Gastroesophageal sphincter (tissue), 4 donors: ENCODE data around the gene LIX1. TPM values are rescaled to one million over a fixed set of nuclear protein-coding genes. Genes with fewer than 3 reads are reported as not detected.
"Not testable (repeated sequence)": the region's sequence is repeated elsewhere in the genome, so short reads cannot be mapped to it uniquely, and the experiment has no call there.

ENCODE experiments used
- ATAC-seq: fragments of 150-250 bp; one replicate; pipeline ENCODE4 v1.9.1; 2016; ENCODE audit warnings: mild to moderate bottlenecking, moderate library complexity
- H3K27ac ChIP-seq, 4 donors: fragments of 200-600 bp; sonication (generic) in 3 of 4; 1 replicate in 3 of 4; 2 replicates in 1 of 4; pipeline ENCODE4 v1.5.1; 2016 to 2019
- H3K27me3 ChIP-seq: fragments of 200-600 bp; sonication (generic); one replicate; pipeline ENCODE4 v1.5.1; 2019
- H3K36me3 ChIP-seq, 2 donors: fragments of 200-600 bp; sonication (generic); one replicate each; pipeline ENCODE4 v1.5.1; 2019; ENCODE audit warnings: control low read depth in 1 of 2
- H3K4me1 ChIP-seq, 3 donors: fragments of 200-600 bp; sonication (generic); 1 replicate in 2 of 3; 2 replicates in 1 of 3; pipeline ENCODE4 v1.5.1; 2016 to 2019; ENCODE audit warnings: control low read depth in 2 of 3
- H3K4me3 ChIP-seq, 2 donors: fragments of 200-600 bp; sonication (generic); one replicate each; pipeline ENCODE4 v1.5.1; 2019; ENCODE audit warnings: mild to moderate bottlenecking in 1 of 2, moderate library complexity in 1 of 2
- H3K9me3 ChIP-seq, 3 donors: fragments of 200-600 bp; sonication (generic); one replicate each; pipeline ENCODE4 v1.5.1; 2017 to 2019; ENCODE audit warnings: control low read depth in 2 of 3
- EP300 ChIP-seq: sonication (generic); formaldehyde crosslinking; IDR thresholded peaks from one replicate; pipeline ENCODE4 v1.6.1; 2017; ENCODE audit warnings: antibody characterized with exemption, mild to moderate bottlenecking
- POLR2A ChIP-seq, 2 donors: fragments of 450-650 bp; IDR thresholded peaks; one replicate each; pipeline ENCODE4 v1.6.1; 2017; ENCODE audit warnings: antibody characterized with exemption in 2 of 2, mild to moderate bottlenecking in 2 of 2, moderate library complexity in 1 of 2
- POLR2AphosphoS5 ChIP-seq: sonication (generic); formaldehyde crosslinking; IDR thresholded peaks from one replicate; pipeline ENCODE4 v1.6.1; 2017; ENCODE audit warnings: antibody characterized with exemption
- WGBS, 2 donors: methylation state at CpG; one replicate each; pipeline ENCODE4 v1.1.5; 2018; ENCODE audit warnings: low coverage in 1 of 2; 5-methylcytosine and 5-hydroxymethylcytosine counted together
- total RNA-seq, 4 donors: library from RNA; depleted of rRNA; stranded (reverse); fragments of >200 nt; gene quantifications; one replicate each; pipeline ENCODE4 v1.1.0, GENCODE V29; 2016
- TF ChIP-seq, protein P1 (sequence below), 4 experiments: fragments of 200-600 bp in 2 of 4; fragments of 450-650 bp in 2 of 4; sonication (generic) in 1 of 4; IDR thresholded peaks; one replicate each; pipeline ENCODE4 v1.5.1; 2017 to 2019; ENCODE audit warnings: antibody characterized with exemption in 4 of 4, mild to moderate bottlenecking in 2 of 4, moderate library complexity in 2 of 4

The LIX1 gene
- total RNA-seq, 4 donors from 2014 or later, result 0.08 to 1.1 (median 0.67) TPM; not detected in 1

DNA sequence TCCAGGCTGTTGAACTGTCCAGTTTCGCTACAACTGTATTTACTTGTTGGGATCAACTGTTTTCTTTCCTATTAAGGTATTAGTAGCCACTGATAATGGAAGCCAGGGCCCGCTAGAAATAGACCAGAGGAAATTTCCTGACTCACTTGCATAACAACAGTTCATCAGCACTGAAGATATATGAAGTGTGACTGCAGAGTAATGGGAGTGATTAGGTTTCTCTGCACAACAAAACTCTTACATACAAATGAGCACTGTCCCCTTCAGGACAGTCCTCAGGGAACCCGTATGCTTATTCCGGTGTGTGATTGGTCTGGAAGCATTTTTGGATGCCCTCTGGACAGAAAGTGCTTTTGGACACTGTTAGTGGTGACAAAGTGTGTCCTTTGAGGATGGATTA, 55.3 kb downstream of the LIX1 start:
- no peak for ATAC-seq
- TF ChIP-seq, protein P1, sequence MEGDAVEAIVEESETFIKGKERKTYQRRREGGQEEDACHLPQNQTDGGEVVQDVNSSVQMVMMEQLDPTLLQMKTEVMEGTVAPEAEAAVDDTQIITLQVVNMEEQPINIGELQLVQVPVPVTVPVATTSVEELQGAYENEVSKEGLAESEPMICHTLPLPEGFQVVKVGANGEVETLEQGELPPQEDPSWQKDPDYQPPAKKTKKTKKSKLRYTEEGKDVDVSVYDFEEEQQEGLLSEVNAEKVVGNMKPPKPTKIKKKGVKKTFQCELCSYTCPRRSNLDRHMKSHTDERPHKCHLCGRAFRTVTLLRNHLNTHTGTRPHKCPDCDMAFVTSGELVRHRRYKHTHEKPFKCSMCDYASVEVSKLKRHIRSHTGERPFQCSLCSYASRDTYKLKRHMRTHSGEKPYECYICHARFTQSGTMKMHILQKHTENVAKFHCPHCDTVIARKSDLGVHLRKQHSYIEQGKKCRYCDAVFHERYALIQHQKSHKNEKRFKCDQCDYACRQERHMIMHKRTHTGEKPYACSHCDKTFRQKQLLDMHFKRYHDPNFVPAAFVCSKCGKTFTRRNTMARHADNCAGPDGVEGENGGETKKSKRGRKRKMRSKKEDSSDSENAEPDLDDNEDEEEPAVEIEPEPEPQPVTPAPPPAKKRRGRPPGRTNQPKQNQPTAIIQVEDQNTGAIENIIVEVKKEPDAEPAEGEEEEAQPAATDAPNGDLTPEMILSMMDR (IDR thresholded peaks at IDR 0.05), result no peak
- TF ChIP-seq EP300 (no peak), POLR2AphosphoS5 (no peak), POLR2A (IDR thresholded peaks at IDR 0.05) (no peak)
- 68 to 89% methylated on average over 4 of the region's 4 CpGs for WGBS, 2 donors

DNA sequence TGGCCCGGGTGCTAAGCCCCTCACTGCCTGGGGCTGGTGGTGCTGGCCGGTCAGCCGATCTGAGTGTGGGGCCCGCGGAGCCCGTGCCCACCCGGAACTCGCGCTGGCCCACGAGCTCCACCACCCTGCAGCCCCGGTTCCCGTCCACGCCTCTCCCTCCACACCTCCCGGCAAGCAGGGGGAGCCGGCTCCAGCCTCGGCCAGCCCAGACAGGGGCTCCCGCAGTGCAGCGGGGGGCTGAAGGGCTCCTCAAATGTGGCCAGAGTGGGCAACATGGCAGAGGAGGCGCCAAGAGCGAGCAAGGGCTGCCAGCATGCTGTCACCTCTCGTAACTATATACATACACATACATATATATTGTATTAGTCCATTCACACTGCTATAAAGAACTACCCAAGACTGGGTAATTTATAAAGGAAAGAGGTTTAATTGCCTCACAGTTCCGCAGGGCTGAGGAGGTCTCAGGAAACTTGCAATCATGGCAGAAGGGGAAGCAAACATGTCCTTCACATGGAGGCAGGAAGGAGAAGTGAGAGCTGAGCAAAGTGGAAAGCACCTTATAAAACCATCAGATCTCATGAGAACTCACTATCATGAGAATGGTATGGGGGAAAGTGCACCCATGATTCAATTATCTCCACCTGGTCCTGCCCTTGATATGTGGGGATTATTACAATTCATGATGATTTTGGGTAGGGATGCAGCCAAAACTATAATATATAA, 56.8 kb downstream of the LIX1 start:
- Histone ChIP-seq H3K4me3 (no peak overlapping the region), H3K27ac (no peak overlapping the region), H3K27me3 (no peaks in the 10 kb centered on the region), H3K36me3 (no peaks in the 10 kb centered on the region), H3K9me3 (peaks cover 0 to 7% (median 0%) of the 10 kb centered on the region in 3 donors), H3K4me1 (no peaks in the 10 kb centered on the region)
- 86 to 100% methylated on average over 1 of the region's 22 CpGs for WGBS, 2 donors
- ATAC-seq, result no peak
- no peak for TF ChIP-seq POLR2AphosphoS5

More for the DNA sequence above, 55.3 kb downstream of the LIX1 start:
- H3K27me3 ChIP-seq, result no peaks in the 10 kb centered on the region
- no peak overlapping the region for H3K4me3 ChIP-seq
- H3K27ac ChIP-seq, result no peak overlapping the region
- no peaks in the 10 kb centered on the region for H3K4me1 ChIP-seq
- peaks cover 0 to 7% (median 0%) of the 10 kb centered on the region in 3 donors for H3K9me3 ChIP-seq
- H3K36me3 ChIP-seq, result no peaks in the 10 kb centered on the region

DNA sequence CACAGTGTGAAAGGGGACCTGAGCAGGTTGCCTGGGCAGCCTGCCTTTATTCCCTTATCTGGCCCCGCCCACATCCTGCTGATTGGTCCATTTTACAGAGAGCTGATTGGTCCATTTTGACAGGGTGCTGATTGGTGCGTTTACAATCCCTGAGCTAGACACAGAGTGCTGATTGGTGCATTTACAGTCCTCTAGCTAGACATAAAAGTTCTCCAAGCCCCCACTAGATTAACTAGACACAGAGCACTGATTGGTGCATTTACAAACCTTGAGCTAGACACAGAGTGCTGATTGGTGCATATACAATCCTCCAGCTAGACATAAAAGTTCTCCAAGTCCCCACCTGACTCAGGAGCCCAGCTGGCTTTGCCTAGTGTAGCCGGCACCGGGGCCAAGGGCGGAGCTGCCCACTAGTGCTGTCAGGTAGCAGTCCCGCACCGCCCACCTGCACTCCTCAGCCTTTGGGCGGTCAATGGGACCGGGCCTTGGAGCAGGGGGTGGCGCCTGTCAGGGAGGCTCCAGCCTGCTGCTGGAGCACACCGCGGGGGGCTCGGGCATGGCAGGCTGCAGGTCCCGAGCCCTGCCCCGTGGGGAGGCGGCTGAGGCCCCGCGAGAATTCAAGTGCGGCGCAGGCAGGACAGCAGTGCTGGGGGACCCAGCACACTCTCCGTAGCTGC, 57.5 kb downstream of the LIX1 start:
- H3K4me3 ChIP-seq, ATAC-seq, H3K27ac ChIP-seq, H3K27me3 ChIP-seq, H3K4me1 ChIP-seq, H3K9me3 ChIP-seq, H3K36me3 ChIP-seq: not testable (repeated sequence)
- WGBS, 2 donors, result 100% methylated on average over 2 of the region's 21 CpGs; no CpG with 5 or more reads in 1 of the 2 donors

DNA sequence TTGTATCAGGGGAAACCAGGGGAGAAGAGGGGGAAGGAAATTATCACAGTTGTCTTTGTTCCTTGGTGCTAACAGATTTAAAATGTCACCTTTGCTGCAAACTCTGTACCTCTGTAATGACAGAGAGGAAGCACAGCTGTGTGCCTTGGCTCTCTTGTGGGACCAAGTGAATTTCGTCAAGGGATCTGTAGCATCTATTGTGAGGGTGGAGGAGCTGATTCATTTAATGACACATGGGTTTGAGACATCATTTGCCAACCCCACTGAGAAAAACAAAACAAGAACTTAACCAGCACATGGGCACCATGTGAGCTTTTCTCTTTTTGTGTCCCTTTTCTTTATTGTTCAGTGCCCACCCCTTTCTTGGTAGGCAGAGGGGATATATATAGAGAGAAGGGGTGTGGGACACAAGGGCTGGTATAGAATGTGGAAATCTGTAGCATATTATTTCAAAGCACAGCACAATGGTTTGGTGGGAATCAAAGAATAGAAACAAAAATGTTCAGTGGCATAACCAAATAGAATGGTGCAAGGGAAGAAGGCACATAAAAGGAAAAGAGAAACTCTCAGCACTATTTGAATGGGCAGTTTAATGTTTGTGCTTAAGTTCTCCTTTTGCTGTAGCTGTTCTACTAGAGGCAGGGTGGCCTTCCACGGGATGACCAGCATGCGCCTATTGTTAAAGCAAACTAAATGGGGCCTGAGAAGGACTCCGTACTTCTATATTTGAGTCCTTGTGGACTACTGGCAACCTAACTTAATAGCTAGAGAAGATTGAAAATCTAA, 63.3 kb downstream of the LIX1 start:
- Histone ChIP-seq H3K27me3 (no peaks in the 10 kb centered on the region), H3K27ac (no peak overlapping the region), H3K9me3 (no peaks in the 10 kb centered on the region), H3K4me3 (no peak overlapping the region), H3K36me3 (no peaks in the 10 kb centered on the region), H3K4me1 (no peaks in the 10 kb centered on the region)
- no peak for TF ChIP-seq POLR2A (IDR thresholded peaks at IDR 0.05)
- TF ChIP-seq, protein P1 (IDR thresholded peaks at IDR 0.05), result no peak
- no peak for TF ChIP-seq POLR2AphosphoS5
- TF ChIP-seq EP300, result no peak
- 56 to 86% methylated on average over 1 to 4 of the region's 4 CpGs for WGBS, 2 donors
- ATAC-seq, result peak; percentile 50

DNA sequence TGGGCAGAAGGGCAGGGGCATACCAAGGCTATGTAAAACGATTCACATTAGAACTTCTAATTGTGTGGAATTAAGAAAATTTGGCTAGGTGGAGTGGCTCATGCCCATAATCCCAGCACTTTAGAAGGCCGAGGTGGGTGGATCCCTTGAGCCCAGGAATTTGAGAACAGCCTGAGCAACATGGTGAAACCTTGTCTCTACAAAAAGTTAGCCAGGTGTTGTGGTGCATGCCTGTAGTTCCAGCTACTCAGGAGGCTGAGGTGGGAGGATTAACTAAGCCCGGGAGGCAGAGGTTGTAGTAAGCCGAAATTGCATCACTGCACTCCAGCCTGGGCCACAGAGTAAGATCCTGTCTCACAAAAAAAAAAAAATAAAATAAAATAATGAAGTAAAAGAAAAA, 65.2 kb downstream of the LIX1 start:
- no peak overlapping the region for H3K4me3 ChIP-seq
- H3K4me1 ChIP-seq, result no peaks in the 10 kb centered on the region
- no peaks in the 10 kb centered on the region for H3K9me3 ChIP-seq
- WGBS, 2 donors, result 81 to 85% methylated on average over 2 to 4 of the region's 4 CpGs
- H3K27me3 ChIP-seq, result no peaks in the 10 kb centered on the region
- TF ChIP-seq POLR2A (IDR thresholded peaks at IDR 0.05) (no peak), EP300 (no peak), POLR2AphosphoS5 (no peak)
- TF ChIP-seq, protein P1 (IDR thresholded peaks at IDR 0.05), result no peak
- H3K36me3 ChIP-seq, result no peaks in the 10 kb centered on the region
- no peak for ATAC-seq
- H3K27ac ChIP-seq, result no peak overlapping the region
